A549 (cell line): ENCODE data around the gene C9orf78. TPM values are rescaled to one million over a fixed set of nuclear protein-coding genes. Genes with fewer than 3 reads are reported as not detected.
A peak's percentile ranks its signal among the peaks of the same experiment; 100 is the strongest.
"Not testable (repeated sequence)": the region's sequence is repeated elsewhere in the genome, so short reads cannot be mapped to it uniquely, and the experiment has no call there.

Experiments used
- ATAC-seq, 2 experiments: fragments of 200-7000 bp in 1 of 2; fragments of >200 bp in 1 of 2; cut with Nextera tagmentation in 1 of 2; cut with Tn5 transposase in 1 of 2; 3 replicates each; pipeline versions ENCODE4 v1.8.0 to v1.9.1; 2018 to 2020; ENCODE audit warnings: mild to moderate bottlenecking in 1 of 2, moderate library complexity in 1 of 2
- CTCF ChIA-PET: fragments of 300-600 bp; sonication (Branson Sonifier 250); formaldehyde crosslinking; extraction: SDS; loops from one replicate; lab custom pipeline; 2021; ENCODE audit warnings: antibody characterized with exemption, inconsistent platforms; lab: Yijun Ruan, JAX
- POLR2A ChIA-PET: fragments of 350-600 bp; formaldehyde crosslinking; extraction: SDS; loops from one replicate; lab custom pipeline; 2021; ENCODE audit warnings: antibody characterized with exemption, inconsistent platforms; lab: Yijun Ruan, JAX
- DNase-seq, 2 experiments: peaks; one replicate each; pipeline versions ENCODE4 v3.0.0 to v3.0.0-alpha.2; 2011 to 2016; ENCODE audit warnings: low read depth in 1 of 2, low spot score in 1 of 2
- FAIRE-seq: peaks from 2 replicates; lab custom pipeline; 2011; peaks lifted over from hg19 to GRCh38; lab: Jason Lieb, UNC
- H3K27ac ChIP-seq, 2 experiments: fragments of >200 bp; sonication (Bioruptor Twin); formaldehyde crosslinking; 3 replicates each; pipeline ENCODE4 v1.5.1; 2016 to 2017
- H3K4me1 ChIP-seq: fragments of >200 bp; sonication (Bioruptor Twin); formaldehyde crosslinking; 3 replicates; pipeline ENCODE4 v1.6.1; 2016
- H3K4me2 ChIP-seq: fragments of >200 bp; sonication (Bioruptor Twin); formaldehyde crosslinking; 3 replicates; pipeline ENCODE4 v1.6.1; 2016
- H3K4me3 ChIP-seq: fragments of >200 bp; sonication (Bioruptor Twin); formaldehyde crosslinking; 3 replicates; pipeline ENCODE4 v1.5.1; 2016
- H3K9me3 ChIP-seq: fragments of >200 bp; sonication (Bioruptor Twin); formaldehyde crosslinking; 3 replicates; pipeline ENCODE4 v1.6.1; 2016
- ATOH8 ChIP-seq: fragments of 250-450 bp; sonication (Bioruptor Pico); IDR thresholded peaks from 2 replicates; pipeline ENCODE4 v1.5.0; 2020; ENCODE audit warnings: low read depth, mild to moderate bottlenecking, moderate library complexity
- CEBPB ChIP-seq, 2 experiments: fragments of >200 bp in 1 of 2; sonication (Bioruptor Twin) in 1 of 2; formaldehyde crosslinking in 1 of 2; IDR thresholded peaks; 2 replicates each; pipeline ENCODE4 v1.6.1; 2012 to 2016
- CHD4 ChIP-seq: fragments of 200-600 bp; sonication (generic); IDR thresholded peaks from 2 replicates; pipeline ENCODE4 v1.6.1; 2016; ENCODE audit warnings: antibody characterized with exemption, mild to moderate bottlenecking, borderline replicate concordance
- FOXS1 ChIP-seq: fragments of 250-450 bp; sonication (Bioruptor Pico); IDR thresholded peaks from 2 replicates; pipeline ENCODE4 v1.5.0; 2020; ENCODE audit warnings: mild to moderate bottlenecking, moderate library complexity
- GATA3 ChIP-seq: IDR thresholded peaks from 2 replicates; pipeline ENCODE4 v1.6.1; 2012; ENCODE audit warnings: borderline replicate concordance
- HDAC2 ChIP-seq: fragments of 200-600 bp; sonication (generic); IDR thresholded peaks from 2 replicates; pipeline ENCODE4 v1.6.1; 2016
- HEYL ChIP-seq: fragments of 250-450 bp; sonication (Bioruptor Pico); IDR thresholded peaks from 2 replicates; pipeline ENCODE4 v1.8.0; 2021; ENCODE audit warnings: mild to moderate bottlenecking, moderate library complexity
- HOXB13 ChIP-seq: fragments of 250-450 bp; sonication (Bioruptor Pico); IDR thresholded peaks from 2 replicates; pipeline ENCODE4 v1.5.0; 2020; ENCODE audit warnings: low read depth, mild to moderate bottlenecking, moderate library complexity
- JUN ChIP-seq, 2 experiments: fragments of >200 bp; sonication (Bioruptor Twin); formaldehyde crosslinking; IDR thresholded peaks; 2 replicates in 1 of 2; 3 replicates in 1 of 2; pipeline ENCODE4 v1.6.1; 2016 to 2017
- JUNB ChIP-seq: fragments of >200 bp; sonication (Bioruptor Twin); formaldehyde crosslinking; IDR thresholded peaks from 2 replicates; pipeline ENCODE4 v1.6.1; 2016
- KDM1A ChIP-seq: fragments of 200-600 bp; sonication (generic); IDR thresholded peaks from 2 replicates; pipeline ENCODE4 v1.6.1; 2016; ENCODE audit warnings: low read depth, mild to moderate bottlenecking
- MAFK ChIP-seq: fragments of 450-650 bp; IDR thresholded peaks from 2 replicates; pipeline ENCODE4 v1.6.1; 2014; ENCODE audit not compliant: partially characterized antibody
- MAZ ChIP-seq: fragments of 150-350 bp; IDR thresholded peaks from 2 replicates; pipeline ENCODE4 v1.6.1; 2014; ENCODE audit warnings: antibody characterized with exemption, low read depth, low read length, borderline replicate concordance
- MYC ChIP-seq: IDR thresholded peaks from 2 replicates; pipeline ENCODE4 v1.6.1; 2012; ENCODE audit warnings: mild to moderate bottlenecking, inconsistent platforms, low read length, improper control_type of control experiment, borderline replicate concordance
- NFE2L2 ChIP-seq: fragments of 150-350 bp; conservative IDR thresholded peaks from 2 replicates; pipeline ENCODE4 v1.6.1; 2014; ENCODE audit warnings: low read length
- NPAS2 ChIP-seq: fragments of 250-450 bp; sonication (Bioruptor Pico); IDR thresholded peaks from 2 replicates; pipeline ENCODE4 v1.8.0; 2022; ENCODE audit warnings: mild to moderate bottlenecking, moderate library complexity, borderline replicate concordance
- PBX3 ChIP-seq: IDR thresholded peaks from 2 replicates; pipeline ENCODE4 v1.6.1; 2012
- PHF8 ChIP-seq: fragments of 200-600 bp; sonication (generic); IDR thresholded peaks from 2 replicates; pipeline ENCODE4 v1.6.1; 2016; ENCODE audit warnings: low read depth, mild to moderate bottlenecking, antibody characterized with exemption, moderate library complexity, borderline replicate concordance
- RARB ChIP-seq: fragments of 250-450 bp; sonication (Bioruptor Pico); IDR thresholded peaks from 2 replicates; pipeline ENCODE4 v1.8.0; 2021; ENCODE audit warnings: mild to moderate bottlenecking, moderate library complexity
- RCOR1 ChIP-seq: fragments of 150-350 bp; IDR thresholded peaks from 2 replicates; pipeline ENCODE4 v1.6.1; 2014; ENCODE audit warnings: antibody characterized with exemption, low read length, low read depth
- SREBF2 ChIP-seq: fragments of 450-650 bp; IDR thresholded peaks from 2 replicates; pipeline ENCODE4 v1.6.1; 2014; ENCODE audit warnings: mild to moderate bottlenecking, moderate library complexity
- ZSCAN20 ChIP-seq: fragments of 250-450 bp; sonication (Bioruptor Pico); IDR thresholded peaks from 2 replicates; pipeline ENCODE4 v1.8.0; 2022; ENCODE audit warnings: mild to moderate bottlenecking, moderate library complexity
- WGBS: methylation state at CpG from one replicate; pipeline ENCODE4 v1.1.6; 2017; ENCODE audit errors: missing lambda C conversion rate; 5-methylcytosine and 5-hydroxymethylcytosine counted together
- polyA plus RNA-seq, 4 experiments: library from polyadenylated mRNA; depleted of rRNA in 3 of 4; stranded (reverse); fragments of >200 nt; fragmentation: RNase III in 1 of 4; extraction: RNeasy Plus Mini Kit Qiagen cat#74134 plus additional on column Dnase treatment in 1 of 4; gene quantifications; 2 replicates in 3 of 4; 3 replicates in 1 of 4; pipeline ENCODE4 v1.2.3, GENCODE V29; 2011 to 2017

Gene C9orf78
- polyA plus RNA-seq, 2 of the 4 experiments (the other 2 are of a cell fraction): 91.4 to 131 TPM

- TF ChIP-seq MAZ (no peak), FOXS1 (CRISPR knock-in tag) (no peak), ZSCAN20 (CRISPR knock-in tag) (no peak), PBX3 (no peak), RCOR1 (no peak), MYC (no peak)
Observed at GRCh38 chr9:129798973-129799372, 36.1 kb downstream of the C9orf78 start (continued).

DNA sequence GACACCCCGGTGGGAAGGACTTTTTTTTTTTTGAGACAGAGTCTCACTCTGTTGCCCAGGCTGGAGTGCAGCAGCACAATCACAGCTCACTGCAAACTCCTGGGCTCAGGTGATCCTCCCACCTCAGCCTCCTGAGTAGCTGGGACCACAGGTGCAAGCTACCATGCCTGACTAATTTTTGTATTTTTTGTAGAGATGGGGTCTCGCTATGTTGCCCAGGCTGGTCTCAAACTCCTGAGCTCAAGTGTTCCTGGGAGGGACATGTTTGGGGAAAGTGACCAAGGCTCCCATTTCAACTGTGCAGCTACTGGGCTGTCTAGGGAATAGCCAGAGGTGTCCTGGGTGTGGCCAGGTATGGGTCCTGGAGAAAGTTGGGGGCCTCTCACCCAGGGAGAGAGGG is 39.0 kb downstream of the C9orf78 start:
- FAIRE-seq, H3K4me1 ChIP-seq, H3K4me3 ChIP-seq, POLR2A ChIA-PET, H3K27ac ChIP-seq, H3K9me3 ChIP-seq, H3K4me2 ChIP-seq, DNase-seq: not testable (repeated sequence)
- CTCF ChIA-PET: interaction anchor here (1.1 to 26.1 kb wide), 3 partner anchors 44 to 153 kb away, joined by 3 to 1179 read pairs (median 3); no protein-coding TSS in a partner anchor
- peak in 1 of 2 experiments; percentile 11; a peak in 2 of 6 replicates for ATAC-seq
- 58% methylated on average over 2 of the region's 2 CpGs for WGBS

- ChIA-PET CTCF (interaction anchor here (2.4 to 26.1 kb wide), 2 partner anchors 11 to 62 kb away, joined by 20 to 1179 read pairs; no protein-coding TSS in a partner anchor), POLR2A (no interaction called here)
- ATAC-seq (no peak), FAIRE-seq (no peak), DNase-seq (no peak)
- Histone ChIP-seq H3K4me2 (no peak overlapping the region), H3K4me3 (no peak overlapping the region), H3K9me3 (no peaks in the 10 kb centered on the region), H3K27ac (no peak overlapping the region), H3K4me1 (peaks cover 3% of the 10 kb centered on the region; the same call in 1 of the 3 replicates)
- 48% methylated on average over 8 of the region's 8 CpGs for WGBS
- no peak for TF ChIP-seq PHF8
- TF ChIP-seq HOXB13 (CRISPR knock-in tag): no peak
- TF ChIP-seq KDM1A: no peak
- TF ChIP-seq ZSCAN20 (CRISPR knock-in tag): no peak
- TF ChIP-seq GATA3: no peak
- TF ChIP-seq NFE2L2: no peak
- no peak for TF ChIP-seq RARB (CRISPR knock-in tag)
- no peak for TF ChIP-seq NPAS2 (CRISPR knock-in tag)
- no peak for TF ChIP-seq CHD4
- no peak for TF ChIP-seq RCOR1
- TF ChIP-seq HDAC2: no peak
Observed at GRCh38 chr9:129794549-129794948, 40.5 kb downstream of the C9orf78 start.

GRCh38 chr9:129786481-129786880 is 48.6 kb downstream of the C9orf78 start:
- DNase-seq: no peak
- no peak overlapping the region for H3K4me3 ChIP-seq
- FAIRE-seq: no peak
- TF ChIP-seq HEYL (CRISPR knock-in tag) (no peak), JUNB (no peak), JUN (IDR thresholded peaks at IDR 0.05) (no peak), SREBF2 (no peak), ATOH8 (CRISPR knock-in tag) (no peak), NPAS2 (CRISPR knock-in tag) (no peak), CEBPB (IDR thresholded peaks at IDR 0.05) (no peak), NFE2L2 (no peak), HOXB13 (CRISPR knock-in tag) (no peak), MAFK (no peak)
- TF ChIP-seq, all 56 proteins: peak for 0
- Histone ChIP-seq H3K4me1 (peaks cover 9% of the 10 kb centered on the region; the same call in 1 of the 3 replicates), H3K9me3 (no peaks in the 10 kb centered on the region), H3K4me2 (no peak overlapping the region), H3K27ac (no peak overlapping the region)
- no peak for ATAC-seq
- CTCF ChIA-PET: interaction anchor here (0.6 to 26.1 kb wide), 11 partner anchors 9 to 654 kb away, joined by 3 to 1179 read pairs (median 5); partner anchors contain the start of genes ASB6 and PTGES
- WGBS: 70% methylated on average over 10 of the region's 10 CpGs
- POLR2A ChIA-PET: no interaction called here
